ENCODE data around the gene CYB5B.
"Not testable (repeated sequence)": the region's sequence is repeated elsewhere in the genome, so short reads cannot be mapped to it uniquely, and the experiment has no call there.

Gene CYB5B

GRCh38 chr16:69419956-69420355 lies 4.5 kb upstream of the CYB5B start:
- FAIRE-seq (no peak), DNase-seq (ENCODE audit: insufficient read length, low spot score) (no peak)
- no peak for TF ChIP-seq POLR2A (IDR thresholded peaks at IDR 0.05; ENCODE audit: low read depth, low read length)

GRCh38 chr16:69423189-69423588 lies 1.2 kb upstream of the CYB5B start:
- FAIRE-seq, result no peak
- no peak for DNase-seq (ENCODE audit: insufficient read length, low spot score)
- TF ChIP-seq POLR2A (IDR thresholded peaks at IDR 0.05; ENCODE audit: low read depth, low read length), result no peak

- no peak for DNase-seq (ENCODE audit: insufficient read length, low spot score)
- no peak for FAIRE-seq
- no peak for TF ChIP-seq POLR2A (IDR thresholded peaks at IDR 0.05; ENCODE audit: low read depth, low read length)
Measured at GRCh38 chr16:69424935-69425784, 741 bp downstream of the CYB5B start.

- FAIRE-seq (no peak), DNase-seq (ENCODE audit: insufficient read length, low spot score) (no peak)
- no peak for TF ChIP-seq POLR2A (IDR thresholded peaks at IDR 0.05; ENCODE audit: low read depth, low read length)
Measured at GRCh38 chr16:69428652-69429051, 4.2 kb downstream of the CYB5B start.

- not testable (repeated sequence) for DNase-seq (ENCODE audit: insufficient read length, low spot score); FAIRE-seq
Measured at GRCh38 chr16:69429058-69429640, 4.7 kb downstream of the CYB5B start.

- no peak for TF ChIP-seq POLR2A (IDR thresholded peaks at IDR 0.05; ENCODE audit: low read depth, low read length)
- no peak for FAIRE-seq
- DNase-seq (ENCODE audit: insufficient read length, low spot score), result no peak
Measured at GRCh38 chr16:69431948-69432468, 7.6 kb downstream of the CYB5B start.

- DNase-seq (ENCODE audit: insufficient read length, low spot score), result no peak
- FAIRE-seq, result no peak
- no peak for TF ChIP-seq POLR2A (IDR thresholded peaks at IDR 0.05; ENCODE audit: low read depth, low read length)
Measured at GRCh38 chr16:69434066-69434465, 9.6 kb downstream of the CYB5B start.

- DNase-seq (ENCODE audit: insufficient read length, low spot score), result no peak
- FAIRE-seq, result peak; percentile 15
- TF ChIP-seq POLR2A (IDR thresholded peaks at IDR 0.05; ENCODE audit: low read depth, low read length), result no peak
Measured at GRCh38 chr16:69435977-69436820, 11.8 kb downstream of the CYB5B start.

- FAIRE-seq, result no peak
- DNase-seq (ENCODE audit: insufficient read length, low spot score), result no peak
- TF ChIP-seq POLR2A (IDR thresholded peaks at IDR 0.05; ENCODE audit: low read depth, low read length), result no peak
Measured at GRCh38 chr16:69436896-69437295, 12.5 kb downstream of the CYB5B start.

- no peak for TF ChIP-seq POLR2A (IDR thresholded peaks at IDR 0.05; ENCODE audit: low read depth, low read length)
- no peak for DNase-seq (ENCODE audit: insufficient read length, low spot score)
- no peak for FAIRE-seq
Measured at GRCh38 chr16:69438465-69438864, 14.0 kb downstream of the CYB5B start.

- no peak for FAIRE-seq
- no peak for TF ChIP-seq POLR2A (IDR thresholded peaks at IDR 0.05; ENCODE audit: low read depth, low read length)
- DNase-seq (ENCODE audit: insufficient read length, low spot score), result no peak
Measured at GRCh38 chr16:69440250-69440649, 15.8 kb downstream of the CYB5B start.

- not testable (repeated sequence) for FAIRE-seq; DNase-seq (ENCODE audit: insufficient read length, low spot score)
Measured at GRCh38 chr16:69441030-69441429, 16.6 kb downstream of the CYB5B start.

GRCh38 chr16:69443927-69444631 lies 19.7 kb downstream of the CYB5B start:
- no peak for TF ChIP-seq POLR2A (IDR thresholded peaks at IDR 0.05; ENCODE audit: low read depth, low read length)
- DNase-seq (ENCODE audit: insufficient read length, low spot score) (no peak), FAIRE-seq (peak; percentile 82)

Data from H54 (cell line).